Cardiac atrium fibroblast (primary cell): ENCODE data around the gene RNU4-1. TPM values are rescaled to one million over a fixed set of nuclear protein-coding genes. Genes with fewer than 3 reads are reported as not detected.

ENCODE experiments used
- total RNA-seq: library from RNA; depleted of rRNA; stranded (reverse); fragments of >200 nt; gene quantifications from 2 replicates; pipeline ENCODE4 v1.2.3, GENCODE V29; 2015

Gene RNU4-1
- total RNA-seq, result not detected in 2 replicates

DNA sequence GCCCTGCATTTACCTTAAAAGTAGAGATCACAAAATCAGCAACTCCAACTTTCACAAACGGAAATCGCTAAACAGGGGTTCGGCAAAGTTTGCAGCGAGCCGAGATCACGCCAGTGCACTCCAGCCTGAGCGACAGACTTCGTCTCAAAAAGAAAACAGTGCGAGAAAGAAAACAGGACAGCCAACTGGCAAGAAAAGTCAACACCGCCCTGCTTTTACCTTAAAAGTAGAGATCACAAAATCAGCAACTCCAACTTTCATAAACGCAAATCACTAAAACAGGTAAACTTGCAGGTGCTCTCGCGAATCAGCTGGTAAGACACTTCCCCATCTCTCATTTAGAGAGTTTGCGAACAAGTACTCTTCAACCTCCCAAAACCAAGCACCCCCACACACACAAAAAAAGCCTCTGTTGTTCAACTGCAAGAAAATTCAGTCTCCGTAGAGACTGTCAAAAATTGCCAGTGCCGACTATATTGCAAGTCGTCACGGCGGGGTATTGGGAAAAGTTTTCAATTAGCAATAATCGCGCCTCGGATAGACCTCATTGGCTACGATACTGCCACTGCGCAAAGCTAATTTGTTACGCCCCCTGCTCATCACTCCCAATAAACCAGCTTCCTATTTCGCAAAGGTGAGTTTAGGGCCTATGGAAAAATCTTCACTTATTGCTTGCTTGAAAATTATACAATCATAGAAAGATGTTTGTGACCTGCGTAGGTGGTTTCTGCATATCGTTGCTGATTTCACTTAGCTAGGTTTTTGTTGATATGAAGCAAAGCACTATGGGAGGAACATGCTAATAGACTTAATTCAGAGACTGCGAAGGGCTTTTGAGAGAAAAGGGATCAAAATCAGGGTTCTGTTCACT is at the start of gene RNU4-1:
Gene RNU4-1 (minus strand): TSS at position 577 of the 871 bp plus-strand sequence.

DNA sequence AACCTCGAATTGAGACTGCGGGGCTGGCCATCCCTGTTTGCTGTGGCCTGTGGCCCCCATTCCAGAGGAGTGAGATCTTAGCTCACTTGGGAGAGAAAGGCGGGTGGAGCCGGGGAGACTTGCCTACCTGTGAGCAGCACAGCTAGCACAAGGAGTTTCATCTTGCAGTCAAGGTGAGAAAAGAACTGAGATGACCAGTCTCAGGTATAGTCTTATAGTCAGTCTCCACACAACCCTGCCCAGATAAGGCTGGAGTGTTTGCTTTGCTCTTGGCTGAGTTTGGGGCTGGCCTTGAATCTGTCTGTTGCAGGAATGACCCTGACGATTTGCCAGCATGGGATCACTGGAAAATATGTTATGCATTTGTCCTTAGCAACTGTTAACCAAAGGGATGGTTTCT is 34.6 kb upstream of the RNU4-1 start, which contains the start of gene PLA2G1B:
Gene PLA2G1B (minus strand): TSS at position 187 of the 400 bp plus-strand sequence. CDS start 26 bp downstream, at position 161.

DNA sequence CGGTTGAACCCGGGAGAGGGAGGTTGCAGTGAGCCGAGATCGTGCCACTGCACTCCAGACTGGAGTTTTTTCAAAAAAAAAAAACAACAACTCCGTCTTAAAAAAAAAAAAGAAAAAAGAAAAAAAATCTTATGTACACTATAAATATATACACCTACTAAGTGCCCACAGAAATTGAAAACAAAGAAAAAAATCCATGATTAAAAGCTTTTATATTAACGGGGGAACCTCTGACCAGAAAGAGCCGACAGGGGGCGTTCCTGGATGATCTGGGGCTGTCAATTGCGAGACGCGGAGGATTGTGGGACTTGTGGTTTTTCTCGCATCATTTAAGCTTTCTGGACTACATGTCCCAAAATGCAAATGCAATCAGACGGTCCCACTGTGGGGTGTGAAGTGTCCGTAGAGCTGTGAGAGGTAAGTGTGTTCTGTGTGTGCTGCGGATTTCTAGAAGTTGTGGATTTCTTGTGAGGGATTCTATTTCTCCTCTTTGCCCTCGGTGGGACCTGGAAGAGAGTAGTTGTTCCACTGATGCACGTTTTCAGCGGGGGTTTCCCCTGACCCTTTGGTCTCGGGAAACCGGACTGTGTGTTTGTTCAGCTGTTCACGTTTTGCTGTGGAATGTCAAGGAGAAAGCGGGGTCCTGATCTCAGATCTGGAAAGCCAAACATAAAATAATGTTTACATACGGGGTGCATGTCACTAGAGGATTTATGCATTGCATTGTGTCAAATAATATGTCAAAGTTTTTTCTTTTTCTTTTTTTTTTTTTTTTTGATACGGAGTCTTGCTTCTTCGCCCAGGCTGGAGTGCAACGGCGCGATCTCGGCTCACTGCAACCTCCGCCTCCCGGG is 9.2 kb upstream of the RNU4-1 start, which contains the start of gene SIRT4:
Gene SIRT4 (plus strand): TSS at position 360 of the 854 bp plus-strand sequence. CDS start 1,241 bp downstream, outside the sequence.

DNA sequence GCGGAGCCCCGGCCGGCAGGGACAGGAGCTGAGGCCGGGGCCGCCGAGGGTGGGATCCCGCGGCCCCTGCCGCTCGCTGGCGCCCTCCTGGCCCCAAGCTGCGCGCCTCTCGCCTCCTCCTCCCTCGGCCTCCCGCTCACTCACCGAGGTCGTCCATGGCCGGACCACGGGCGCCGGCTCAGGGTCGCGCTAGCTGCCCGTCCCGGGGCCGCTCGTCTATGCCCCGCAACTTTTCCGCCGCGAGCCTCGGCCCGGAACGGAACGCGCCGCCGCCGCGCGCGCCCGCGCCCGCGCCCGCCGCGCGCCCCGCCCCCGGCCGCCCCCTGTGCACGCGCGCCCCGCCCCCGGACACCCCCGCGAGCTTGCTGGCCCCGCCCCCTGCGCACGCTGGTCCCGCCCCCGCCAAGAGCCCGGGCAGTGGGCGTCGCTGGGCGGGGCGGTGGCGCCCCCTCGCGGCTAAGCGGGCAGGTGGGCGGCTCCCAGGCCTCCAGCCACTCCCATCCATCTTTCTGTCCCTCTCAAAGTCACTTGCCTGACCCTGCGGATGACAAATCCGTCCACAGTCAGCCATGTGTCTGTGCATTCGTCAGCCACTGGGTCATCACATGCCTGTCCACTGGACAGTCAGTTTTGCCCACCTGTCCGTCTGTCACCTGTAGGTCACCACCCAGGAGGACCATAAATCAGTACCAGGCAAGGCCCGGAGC is 27.4 kb downstream of the RNU4-1 start, which contains the start of gene PXN:
Gene PXN (minus strand): TSS at position 258 of the 707 bp plus-strand sequence. CDS start 101 bp downstream, at position 157.

Other genes with a start within 250 kb of the RNU4-1 start
- gene RAB35, start 176.5 kb downstream of the RNU4-1 start, total RNA-seq, result 28.8 and 40.3 TPM in 2 replicates
- 47.3 and 104 TPM in 2 replicates for gene GCN1, start 98.5 kb downstream of the RNU4-1 start, total RNA-seq
- gene RPLP0, start 92.1 kb downstream of the RNU4-1 start, total RNA-seq, result 5,621 and 6,104 TPM in 2 replicates
- gene PXN, start 27.5 kb downstream of the RNU4-1 start, total RNA-seq, result 78.2 and 84.7 TPM in 2 replicates
- gene RNU4-2, start 1.3 kb downstream of the RNU4-1 start, total RNA-seq, result not detected in 2 replicates
- gene SIRT4, start 9.1 kb upstream of the RNU4-1 start, total RNA-seq, result 1.1 TPM in 2 replicates
- gene PLA2G1B, start 34.5 kb upstream of the RNU4-1 start, total RNA-seq, result not detected in 2 replicates
- 1.5 TPM in 1 of 2 replicates, not detected in the other for gene MSI1, start 75.9 kb upstream of the RNU4-1 start, total RNA-seq
- gene COX6A1, start 144.9 kb upstream of the RNU4-1 start, total RNA-seq, result 390 and 440 TPM in 2 replicates
- gene TRIAP1, start 153.1 kb upstream of the RNU4-1 start, total RNA-seq, result 34.7 and 39.9 TPM in 2 replicates
- gene GATC, start 153.2 kb upstream of the RNU4-1 start, total RNA-seq, result 15.5 and 19.0 TPM in 2 replicates
- 59.9 and 75.5 TPM in 2 replicates for gene SRSF9, start 176.5 kb upstream of the RNU4-1 start, total RNA-seq
- 292 and 308 TPM in 2 replicates for gene DYNLL1, start 202.9 kb upstream of the RNU4-1 start, total RNA-seq
- 16.8 and 24.9 TPM in 2 replicates for gene COQ5, start 235.9 kb upstream of the RNU4-1 start, total RNA-seq
- gene RNF10, start 241.1 kb upstream of the RNU4-1 start, total RNA-seq, result 77.6 and 82.1 TPM in 2 replicates